ENCODE data around the gene FARP2.

DNA sequence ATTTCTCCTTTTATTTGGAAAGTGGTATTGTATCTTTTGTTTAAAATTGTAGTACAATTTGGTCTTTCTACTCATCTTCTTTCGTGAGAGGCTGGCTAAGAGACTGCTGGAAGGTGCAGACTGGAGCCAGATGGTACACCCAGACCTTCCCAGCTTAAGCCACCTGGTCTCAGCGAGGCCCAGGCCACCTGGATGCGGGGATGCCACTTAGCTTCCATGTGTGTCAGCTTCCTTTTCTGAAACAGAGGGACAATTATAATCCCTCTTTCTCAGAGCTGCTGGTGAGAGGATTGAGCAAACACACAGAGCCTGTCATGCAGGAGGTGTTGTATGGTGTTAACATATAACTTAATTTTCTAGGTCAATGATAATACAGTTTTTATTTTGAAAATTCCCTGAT is 17.4 kb downstream of the FARP2 start:
- TF ChIP-seq, protein P1, sequence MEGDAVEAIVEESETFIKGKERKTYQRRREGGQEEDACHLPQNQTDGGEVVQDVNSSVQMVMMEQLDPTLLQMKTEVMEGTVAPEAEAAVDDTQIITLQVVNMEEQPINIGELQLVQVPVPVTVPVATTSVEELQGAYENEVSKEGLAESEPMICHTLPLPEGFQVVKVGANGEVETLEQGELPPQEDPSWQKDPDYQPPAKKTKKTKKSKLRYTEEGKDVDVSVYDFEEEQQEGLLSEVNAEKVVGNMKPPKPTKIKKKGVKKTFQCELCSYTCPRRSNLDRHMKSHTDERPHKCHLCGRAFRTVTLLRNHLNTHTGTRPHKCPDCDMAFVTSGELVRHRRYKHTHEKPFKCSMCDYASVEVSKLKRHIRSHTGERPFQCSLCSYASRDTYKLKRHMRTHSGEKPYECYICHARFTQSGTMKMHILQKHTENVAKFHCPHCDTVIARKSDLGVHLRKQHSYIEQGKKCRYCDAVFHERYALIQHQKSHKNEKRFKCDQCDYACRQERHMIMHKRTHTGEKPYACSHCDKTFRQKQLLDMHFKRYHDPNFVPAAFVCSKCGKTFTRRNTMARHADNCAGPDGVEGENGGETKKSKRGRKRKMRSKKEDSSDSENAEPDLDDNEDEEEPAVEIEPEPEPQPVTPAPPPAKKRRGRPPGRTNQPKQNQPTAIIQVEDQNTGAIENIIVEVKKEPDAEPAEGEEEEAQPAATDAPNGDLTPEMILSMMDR (IDR thresholded peaks at IDR 0.05), result no peak
- TF ChIP-seq ZFX (IDR thresholded peaks at IDR 0.05; ENCODE audit: borderline replicate concordance), result no peak
